GM12891 (cell line): ENCODE measurements around the gene BCAP31.
"Not testable (repeated sequence)": the region's sequence is repeated elsewhere in the genome, so short reads cannot be mapped to it uniquely, and the experiment has no call there.

Experiments used
- DNase-seq: peaks from one replicate; pipeline ENCODE4 v3.0.0; 2011; ENCODE audit warnings: low spot score; ENCODE audit not compliant: insufficient read length
- FAIRE-seq: peaks from 2 replicates; lab custom pipeline; 2011; peaks lifted over from hg19 to GRCh38; lab: Jason Lieb, UNC
- PAX5 ChIP-seq: IDR thresholded peaks from 2 replicates; pipeline ENCODE4 v1.6.1; 2011; ENCODE audit warnings: low read length, moderate library complexity, mild to moderate bottlenecking; ENCODE audit not compliant: insufficient read depth, severe bottlenecking
- POLR2A ChIP-seq: IDR thresholded peaks from 2 replicates; pipeline ENCODE4 v1.6.1; 2011; ENCODE audit warnings: low read depth, low read length, control low read depth
- POLR2AphosphoS5 ChIP-seq: IDR thresholded peaks from 2 replicates; pipeline ENCODE4 v1.6.1; 2011; ENCODE audit warnings: low read depth, low read length, control low read depth
- POU2F2 ChIP-seq: IDR thresholded peaks from 2 replicates; pipeline ENCODE4 v1.6.1; 2011; ENCODE audit warnings: low read depth, mild to moderate bottlenecking, control low read depth, low read length, moderate library complexity
- SPI1 ChIP-seq: IDR thresholded peaks from 2 replicates; pipeline ENCODE4 v1.6.1; 2011; ENCODE audit warnings: low read depth, low read length, control low read depth
- TAF1 ChIP-seq: IDR thresholded peaks from 2 replicates; pipeline ENCODE4 v1.6.1; 2011; ENCODE audit warnings: low read depth, low read length, control low read depth

BCAP31 gene

DNA sequence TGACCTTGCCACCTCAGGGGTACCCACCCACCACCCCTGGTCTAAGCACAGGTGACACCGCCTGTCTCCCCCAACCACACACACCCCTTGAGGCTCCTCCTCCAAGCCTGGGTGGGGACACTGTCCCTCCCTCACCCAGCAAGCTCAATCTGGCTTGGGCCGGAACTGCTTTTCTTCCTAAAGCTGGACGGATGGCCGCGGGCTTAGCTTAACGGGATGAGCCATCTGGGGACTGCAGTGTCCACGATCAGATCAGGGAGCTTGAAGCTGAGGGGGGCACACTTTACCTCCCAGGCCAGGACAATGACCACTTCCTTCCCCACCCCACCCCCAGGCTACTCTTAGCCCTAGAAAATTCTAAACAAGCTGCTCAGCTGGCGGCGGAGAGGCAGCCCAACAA, 37.5 kb downstream of the BCAP31 start:
- FAIRE-seq (no peak), DNase-seq (no peak)
- TF ChIP-seq PAX5 (no peak), POLR2A (no peak), SPI1 (no peak), POLR2AphosphoS5 (no peak), TAF1 (no peak), POU2F2 (no peak)

DNA sequence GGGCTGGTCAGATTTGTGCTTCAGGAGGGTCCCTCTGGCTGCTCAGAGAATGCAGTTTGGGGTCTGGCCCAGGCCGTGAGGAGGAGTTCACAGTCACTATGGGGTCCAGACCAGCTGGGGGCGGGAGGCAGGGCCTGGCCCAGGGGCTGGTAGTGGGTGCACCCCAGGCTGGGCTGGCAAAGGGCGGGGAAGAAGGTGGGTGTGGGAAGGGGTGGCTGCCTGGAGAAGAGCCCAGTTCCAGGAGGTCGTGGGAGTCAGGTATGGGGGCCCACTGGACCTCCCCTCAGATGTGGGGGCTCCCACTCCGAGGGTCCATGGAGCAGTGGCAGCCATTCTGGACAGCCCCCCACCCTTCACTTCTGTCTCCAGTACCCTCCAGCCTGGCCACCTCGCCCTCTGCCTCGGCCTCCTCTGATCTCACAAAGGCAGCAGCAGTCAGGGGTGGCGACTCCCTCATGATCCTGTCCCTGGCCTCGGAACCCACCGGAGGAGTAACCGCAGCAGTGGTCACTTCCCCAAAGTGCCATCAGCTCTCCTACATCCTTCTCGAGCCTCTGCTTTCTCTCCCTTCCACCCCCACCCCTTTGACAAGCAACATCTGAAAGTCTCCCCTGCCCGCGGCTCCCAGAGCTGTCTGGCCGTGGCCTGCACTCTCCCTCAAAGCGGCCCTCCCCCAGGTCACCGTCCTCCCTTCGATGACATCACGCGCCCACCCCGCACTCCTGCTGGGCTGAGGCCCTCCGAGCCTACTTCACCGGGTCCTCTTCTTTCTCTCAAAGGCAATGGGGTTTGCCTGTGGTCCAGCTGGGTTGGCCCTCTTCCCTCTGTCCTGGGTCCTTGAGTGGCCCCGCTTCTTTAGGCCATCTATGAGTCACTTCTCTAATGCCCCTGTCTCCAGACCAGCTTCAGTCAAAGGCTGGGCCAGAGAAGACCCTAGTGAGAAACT, 38.2 kb downstream of the BCAP31 start:
- DNase-seq, result no peak
- FAIRE-seq, result no peak

DNA sequence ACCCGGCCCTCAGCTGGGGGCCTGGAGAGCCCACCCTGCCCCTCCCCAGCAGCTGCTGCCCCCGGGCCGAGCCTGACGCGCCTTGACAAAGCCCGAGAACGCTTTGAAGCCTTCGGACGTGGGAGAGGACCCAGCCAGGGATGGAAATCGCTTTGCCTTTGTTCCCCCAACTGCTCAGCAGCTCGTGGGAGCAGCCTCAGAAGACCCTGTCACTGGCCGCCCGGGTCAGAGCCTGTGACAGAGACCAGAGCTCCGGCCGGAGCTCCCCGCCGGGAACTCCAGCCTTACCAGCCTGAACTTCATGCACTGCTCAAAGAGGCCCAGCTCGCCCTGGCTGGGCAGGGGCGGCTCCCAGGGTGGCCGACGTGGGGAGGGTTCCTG, 39.0 kb downstream of the BCAP31 start:
- DNase-seq (no peak), FAIRE-seq (no peak)
- TF ChIP-seq POLR2A (no peak), PAX5 (no peak), SPI1 (no peak), POLR2AphosphoS5 (no peak), POU2F2 (no peak), TAF1 (no peak)

More for the DNA sequence above, 38.2 kb downstream of the BCAP31 start:
- TF ChIP-seq SPI1 (no peak), PAX5 (no peak), POU2F2 (no peak), POLR2AphosphoS5 (no peak), POLR2A (no peak), TAF1 (no peak)

DNA sequence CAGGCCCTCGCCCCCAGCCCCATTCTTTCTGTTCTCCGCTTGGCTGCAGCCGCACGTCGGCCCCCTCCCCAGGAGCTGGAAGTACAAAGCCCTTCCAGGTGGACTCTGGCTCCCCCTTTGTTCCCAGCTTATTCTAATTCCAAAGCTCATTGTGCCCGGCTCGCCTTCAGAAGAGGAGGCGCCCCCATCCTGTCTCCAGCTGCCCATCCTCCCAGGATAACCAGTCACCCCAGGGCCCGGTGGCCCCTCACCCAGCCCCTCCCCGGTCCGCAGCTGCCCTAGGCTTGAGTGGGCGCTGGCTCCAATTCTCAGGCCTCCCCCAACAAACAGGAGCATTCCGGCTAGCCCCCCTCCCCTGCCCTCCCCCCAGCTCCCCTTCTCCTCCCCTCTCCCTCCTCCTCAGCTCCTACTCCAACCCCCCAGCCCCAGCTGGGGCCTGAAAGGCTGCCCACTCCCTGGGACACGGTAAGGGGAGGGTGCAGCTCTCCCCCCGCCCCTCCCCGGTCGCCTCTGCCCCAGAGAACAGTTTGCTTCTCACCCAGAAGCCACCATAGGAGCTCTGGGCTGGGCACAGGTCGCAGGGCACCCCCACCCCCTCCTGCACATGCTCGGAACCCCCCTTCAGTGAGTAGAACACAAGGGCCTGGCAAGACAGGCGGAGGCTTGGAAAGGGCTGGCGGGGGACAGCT, 39.6 kb downstream of the BCAP31 start:
- TF ChIP-seq SPI1, result no peak
- FAIRE-seq (no peak), DNase-seq (no peak)

DNA sequence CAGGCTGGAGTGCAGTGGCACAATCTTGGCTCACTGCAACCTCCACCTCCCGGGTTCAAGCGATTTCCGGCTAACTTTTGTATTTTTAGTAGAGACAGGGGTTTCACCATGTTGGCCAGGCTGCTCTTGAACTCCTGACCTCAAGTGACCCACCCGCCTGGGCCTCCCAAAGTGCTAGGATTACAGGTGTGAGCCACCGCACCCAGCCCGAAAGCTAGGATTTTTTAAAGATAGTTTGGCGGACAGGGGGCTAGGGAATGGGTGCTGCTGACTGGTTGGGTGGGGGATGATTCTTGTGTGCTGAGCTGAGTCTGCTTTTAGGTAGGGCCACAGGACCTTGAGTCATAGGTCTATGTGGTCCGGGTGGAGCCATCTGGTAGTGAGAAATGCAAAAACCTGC, 40.7 kb downstream of the BCAP31 start:
- not testable (repeated sequence) for FAIRE-seq, DNase-seq

DNA sequence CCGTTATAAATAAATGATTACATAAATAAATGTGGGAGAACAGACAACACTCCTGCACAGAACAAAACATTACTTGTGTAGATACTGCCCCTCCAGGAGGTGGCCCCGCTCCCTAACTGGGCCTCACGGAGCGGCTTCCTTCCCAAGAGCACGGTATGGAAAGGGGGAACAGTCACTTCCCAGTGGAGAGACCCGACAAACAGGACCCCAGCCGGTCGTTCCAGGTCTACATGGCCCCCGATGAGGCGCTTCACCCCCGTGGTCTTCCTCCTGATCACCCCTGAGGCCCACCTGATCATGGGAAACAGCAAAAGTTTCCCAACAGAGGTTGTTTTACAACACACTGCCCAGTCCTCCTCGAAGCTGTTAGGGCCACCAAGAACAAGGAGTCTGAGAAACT, 43.0 kb downstream of the BCAP31 start:
- TF ChIP-seq TAF1, result no peak
- TF ChIP-seq SPI1, result no peak
- no peak for TF ChIP-seq POLR2A
- TF ChIP-seq PAX5, result no peak
- TF ChIP-seq POU2F2, result no peak
- no peak for TF ChIP-seq POLR2AphosphoS5
- FAIRE-seq (no peak), DNase-seq (no peak)

DNA sequence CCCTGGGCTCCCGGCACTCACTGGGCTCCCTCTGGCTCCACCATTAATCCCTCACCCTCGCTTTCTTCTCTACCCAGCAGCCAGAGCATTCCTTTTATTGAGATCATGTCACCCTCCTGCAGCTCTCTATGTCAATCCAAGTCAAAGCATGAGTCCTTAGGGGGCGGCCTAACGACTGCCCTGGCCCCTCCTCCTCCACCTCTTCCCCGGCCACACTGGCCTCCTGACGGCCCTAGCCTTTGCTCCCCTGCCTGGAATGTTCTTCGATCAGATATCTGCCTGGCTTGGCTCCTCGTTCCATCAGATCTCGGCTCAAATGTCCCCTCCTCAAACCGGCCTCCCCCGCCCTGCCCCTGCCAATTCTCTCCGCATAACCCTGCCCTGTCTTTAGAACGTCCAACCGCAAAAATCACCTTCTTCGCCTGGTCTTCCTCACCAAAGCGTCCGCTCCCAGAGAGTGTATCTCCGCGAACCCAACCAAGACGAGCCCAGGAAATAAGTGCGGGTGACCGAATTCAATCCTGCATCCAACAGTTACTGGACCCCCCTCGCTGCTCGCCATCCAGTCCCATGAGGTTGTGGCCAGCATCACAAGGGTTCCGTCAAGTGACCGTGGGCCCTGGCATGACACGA, 49.9 kb downstream of the BCAP31 start:
- no peak for FAIRE-seq
- TF ChIP-seq POLR2A, result no peak
- TF ChIP-seq POU2F2, result no peak
- no peak for TF ChIP-seq TAF1
- TF ChIP-seq POLR2AphosphoS5, result no peak
- no peak for TF ChIP-seq SPI1
- TF ChIP-seq PAX5, result no peak

DNA sequence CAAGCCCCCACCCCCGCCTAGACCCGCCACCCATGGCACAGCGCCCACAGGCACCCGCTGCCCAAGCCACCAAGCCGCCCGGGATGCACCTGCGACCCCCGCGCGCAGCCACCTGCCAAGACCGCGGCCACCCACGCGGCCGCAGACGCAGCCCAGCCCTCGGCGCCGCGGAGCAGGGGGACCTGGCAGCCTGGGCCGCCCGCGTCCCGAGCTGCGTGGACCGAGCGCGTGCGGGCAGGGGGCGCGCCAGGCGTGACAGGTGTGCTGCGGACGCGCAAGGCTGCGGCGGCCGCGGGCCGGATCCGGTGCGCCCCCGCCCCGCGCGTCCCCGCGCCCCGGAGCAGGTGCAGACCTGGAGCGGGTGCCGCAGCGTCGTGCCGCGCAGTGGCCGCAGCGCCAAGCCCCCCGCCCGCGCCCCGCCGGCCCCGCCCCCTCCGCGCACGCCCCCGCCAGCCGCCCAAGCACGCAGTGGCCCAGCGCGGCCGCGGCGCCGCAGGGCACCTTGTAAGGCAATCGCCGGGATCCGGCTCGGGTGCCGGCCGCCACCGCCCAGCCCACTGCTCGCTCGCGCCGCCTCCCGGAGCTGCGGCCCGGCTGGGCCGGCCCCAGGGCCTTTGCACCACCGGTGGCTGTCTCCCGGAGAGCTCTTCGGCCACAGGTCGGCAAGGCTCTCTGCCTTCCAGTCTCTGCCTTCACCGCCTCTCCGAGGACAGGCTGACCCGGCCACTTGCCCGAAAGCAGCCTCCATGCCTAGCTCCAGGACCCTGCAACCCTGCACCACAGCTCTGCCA, 50.6 kb downstream of the BCAP31 start, which contains the start of gene PNCK:
TSS of gene PNCK (minus strand) at position 386 of the 791 bp plus-strand sequence. CDS start 737 bp downstream, outside the sequence.
- FAIRE-seq (no peak), DNase-seq (no peak)
- TF ChIP-seq POLR2AphosphoS5 (no peak), POU2F2 (no peak), SPI1 (no peak), TAF1 (no peak), POLR2A (no peak), PAX5 (no peak)

More for the DNA sequence above, 49.9 kb downstream of the BCAP31 start:
- no peak for DNase-seq

DNA sequence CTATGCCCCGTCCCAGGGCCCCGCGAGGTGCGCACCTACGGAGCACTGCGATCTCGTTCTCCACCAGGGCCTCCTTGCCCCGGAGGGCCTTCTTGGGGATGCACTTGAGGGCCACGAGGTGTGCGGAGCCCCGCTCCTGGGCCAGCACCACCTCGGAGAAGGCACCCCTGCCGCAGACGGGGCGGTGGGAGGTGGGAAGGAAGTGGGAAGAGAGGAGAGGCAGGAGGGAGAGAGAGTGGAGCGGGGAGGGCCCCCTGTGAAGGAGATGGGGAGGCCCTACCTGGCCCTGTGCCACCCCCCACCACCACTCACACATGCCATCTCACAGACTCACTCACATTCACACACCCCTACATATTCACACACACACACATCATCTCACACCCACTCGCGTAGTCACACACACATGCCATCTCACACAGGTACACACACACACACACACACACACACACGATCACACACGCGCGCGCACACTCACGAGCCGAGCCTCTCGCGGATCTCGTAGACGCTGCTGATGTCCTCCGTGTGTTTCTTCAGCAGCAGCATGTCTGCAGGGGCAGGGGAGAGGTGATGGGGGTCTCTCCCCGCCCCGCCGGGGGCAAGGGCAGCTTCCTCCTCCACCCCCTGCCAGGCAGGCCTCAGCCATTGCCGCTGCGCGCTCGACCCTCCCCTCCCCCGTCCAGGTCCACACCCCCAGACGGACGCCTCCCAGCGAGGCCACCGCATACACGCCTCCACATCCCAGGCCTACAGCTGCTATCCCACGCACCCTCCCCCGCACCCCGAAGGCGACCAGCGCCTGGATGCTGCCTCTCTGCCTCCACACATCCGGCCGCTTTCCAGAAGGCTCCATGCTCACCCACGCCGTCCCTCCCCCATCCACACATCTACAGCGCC, 51.4 kb downstream of the BCAP31 start:
- TF ChIP-seq POLR2AphosphoS5, result no peak
- TF ChIP-seq TAF1, result no peak
- TF ChIP-seq POLR2A, result no peak
- no peak for TF ChIP-seq PAX5
- TF ChIP-seq SPI1, result no peak
- TF ChIP-seq POU2F2, result no peak
- peak; percentile 5 for FAIRE-seq
- DNase-seq, result no peak
